ENCODE measurements around the gene RRP9.

The RRP9 gene

GRCh38 chr3:51955175-51955892 is 13.6 kb upstream of the RRP9 start, which contains the start of gene GPR62:
TSS of gene GPR62 (plus strand) at chr3:51955381. CDS start at chr3:51955653, 272 bp downstream.
- 0 out of 2 replicates have a peak within 1 kb of the TSS, but pooled peaks have one; percentile 20 for H3K4me3 ChIP-seq (replicated peaks; ENCODE audit: low read depth, low read length)
- DNase-seq (ENCODE audit: extremely low read depth, low read depth) = no peak
- no peak for TF ChIP-seq CTCF (IDR thresholded peaks at IDR 0.05; ENCODE audit: low read depth, low read length, missing control alignments)

- H3K4me3 ChIP-seq (replicated peaks; ENCODE audit: low read depth, low read length) = no peak overlapping the region
- no peak for DNase-seq (ENCODE audit: extremely low read depth, low read depth)
- TF ChIP-seq CTCF (IDR thresholded peaks at IDR 0.05; ENCODE audit: low read depth, low read length, missing control alignments) = no peak
Observed at GRCh38 chr3:51954713-51955112, 13.0 kb upstream of the RRP9 start.

- TF ChIP-seq CTCF (IDR thresholded peaks at IDR 0.05; ENCODE audit: low read depth, low read length, missing control alignments) = no peak
- no peak overlapping the region for H3K4me3 ChIP-seq (replicated peaks; ENCODE audit: low read depth, low read length)
- DNase-seq (ENCODE audit: extremely low read depth, low read depth) = no peak
Observed at GRCh38 chr3:51954105-51954504, 12.4 kb upstream of the RRP9 start.

- no peak for TF ChIP-seq CTCF (IDR thresholded peaks at IDR 0.05; ENCODE audit: low read depth, low read length, missing control alignments)
- no peak for DNase-seq (ENCODE audit: extremely low read depth, low read depth)
- H3K4me3 ChIP-seq (replicated peaks; ENCODE audit: low read depth, low read length) = no peak overlapping the region
Observed at GRCh38 chr3:51953445-51953844, 11.7 kb upstream of the RRP9 start.

GRCh38 chr3:51950899-51951298 is 9.2 kb upstream of the RRP9 start:
- H3K4me3 ChIP-seq (replicated peaks; ENCODE audit: low read depth, low read length) = no peak overlapping the region
- no peak for TF ChIP-seq CTCF (IDR thresholded peaks at IDR 0.05; ENCODE audit: low read depth, low read length, missing control alignments)
- DNase-seq (ENCODE audit: extremely low read depth, low read depth) = no peak

- no peak for TF ChIP-seq CTCF (IDR thresholded peaks at IDR 0.05; ENCODE audit: low read depth, low read length, missing control alignments)
- H3K4me3 ChIP-seq (replicated peaks; ENCODE audit: low read depth, low read length) = no peak overlapping the region
- DNase-seq (ENCODE audit: extremely low read depth, low read depth) = no peak
Observed at GRCh38 chr3:51949121-51949520, 7.4 kb upstream of the RRP9 start.

Data from HFF-Myc (cell line).